UCSD-AML1 (cell line): Measurements from ENCODE around the gene ZNF691.
"Not testable (repeated sequence)": the region's sequence is repeated elsewhere in the genome, so short reads cannot be mapped to it uniquely, and the experiment has no call there.

Experiments used
- DNase-seq: peaks from one replicate; lab custom pipeline; 2025; ENCODE audit not compliant: unreplicated experiment; lab: John Stamatoyannopoulos, UW

Gene ZNF691, protein sequence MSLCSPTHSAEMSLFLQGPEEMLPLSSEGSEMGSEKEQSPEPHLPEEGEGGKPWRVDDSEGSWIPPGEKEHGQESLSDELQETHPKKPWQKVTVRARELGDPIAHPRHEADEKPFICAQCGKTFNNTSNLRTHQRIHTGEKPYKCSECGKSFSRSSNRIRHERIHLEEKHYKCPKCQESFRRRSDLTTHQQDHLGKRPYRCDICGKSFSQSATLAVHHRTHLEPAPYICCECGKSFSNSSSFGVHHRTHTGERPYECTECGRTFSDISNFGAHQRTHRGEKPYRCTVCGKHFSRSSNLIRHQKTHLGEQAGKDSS

DNA sequence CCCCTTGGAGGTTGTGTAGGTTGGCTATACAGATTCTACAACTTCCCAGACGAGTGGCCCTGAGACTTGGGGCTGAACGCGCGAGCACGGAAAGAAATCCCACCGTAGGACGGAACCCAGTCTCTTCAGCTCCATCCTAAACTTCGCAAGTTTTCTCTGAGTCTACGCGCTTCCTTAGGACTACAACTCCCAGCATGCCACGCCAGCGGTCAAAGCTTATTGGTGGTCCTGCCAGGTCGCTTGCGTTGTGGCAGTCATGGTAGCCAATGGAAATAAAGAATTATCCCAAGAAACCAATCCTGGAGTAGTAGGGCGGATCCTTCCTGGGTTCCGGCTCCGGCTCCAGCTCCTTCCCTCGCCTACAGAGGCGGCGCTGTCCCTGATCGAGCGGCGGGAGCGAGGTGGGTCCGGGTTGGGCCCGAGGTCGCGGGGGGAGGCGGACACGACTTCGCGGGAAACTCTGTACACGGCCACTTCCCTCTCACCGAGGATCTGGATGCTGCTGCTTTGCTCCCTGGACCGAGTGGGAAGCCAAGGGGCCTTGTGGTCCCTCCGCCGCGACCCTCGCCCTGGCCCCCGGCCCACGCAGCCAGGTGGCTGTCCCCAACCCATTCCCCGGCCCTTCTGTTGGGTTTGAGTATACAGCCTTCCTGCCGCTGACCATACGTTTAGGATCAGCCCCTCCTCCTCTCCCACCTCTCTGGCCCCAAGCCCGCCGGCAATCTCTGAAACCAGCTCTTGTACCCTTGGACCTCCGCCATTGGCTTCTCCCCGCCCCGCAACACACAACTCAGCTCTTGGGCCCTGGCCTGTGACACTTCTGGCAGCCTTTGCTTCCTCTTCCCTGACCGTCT, at the start of gene ZNF691:
ZNF691 (plus strand) TSS at position 357 of the 854 bp plus-strand sequence. CDS start 3,046 bp downstream, outside the sequence.
- peak; percentile 90 for DNase-seq

DNA sequence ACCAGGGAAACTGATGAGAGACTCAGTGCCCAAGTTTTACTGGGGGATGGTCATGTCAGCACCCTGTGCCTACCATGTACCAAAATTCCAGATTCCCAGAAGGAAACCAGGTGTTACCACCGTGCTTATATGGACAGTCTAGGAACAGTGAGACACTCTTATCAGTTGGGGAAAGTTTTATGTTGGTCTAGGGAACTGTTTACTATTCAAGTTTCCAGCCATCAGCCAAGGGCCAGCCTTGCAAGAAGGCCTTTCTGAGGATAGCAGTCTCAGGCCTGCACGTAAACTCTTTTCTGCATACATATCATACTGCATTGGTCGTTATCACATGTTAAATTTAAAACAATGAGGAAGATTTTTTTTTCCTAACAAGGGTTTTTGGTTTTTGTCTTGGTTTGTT, 49.0 kb upstream of the ZNF691 start:
- no peak for DNase-seq

DNA sequence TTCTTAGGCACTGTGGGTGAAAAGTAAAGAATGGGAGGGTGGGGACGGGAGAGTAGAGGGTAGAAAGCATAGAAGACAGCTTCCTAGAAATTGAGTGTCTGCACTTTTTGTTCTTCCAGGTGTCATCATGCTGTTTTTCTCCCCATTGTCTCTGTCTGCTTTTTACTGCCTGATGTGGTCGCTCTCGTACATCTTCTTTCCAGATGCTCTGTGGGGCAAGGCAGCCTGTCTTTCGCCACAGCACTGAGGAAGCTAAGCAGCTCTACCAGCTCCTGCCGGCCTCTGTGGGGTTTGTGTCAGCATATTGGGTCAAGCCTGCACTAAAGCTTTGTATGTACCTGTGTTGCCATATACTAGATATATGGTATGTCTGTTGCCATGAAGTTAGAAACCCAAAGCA, 48.4 kb upstream of the ZNF691 start:
- no peak for DNase-seq

DNA sequence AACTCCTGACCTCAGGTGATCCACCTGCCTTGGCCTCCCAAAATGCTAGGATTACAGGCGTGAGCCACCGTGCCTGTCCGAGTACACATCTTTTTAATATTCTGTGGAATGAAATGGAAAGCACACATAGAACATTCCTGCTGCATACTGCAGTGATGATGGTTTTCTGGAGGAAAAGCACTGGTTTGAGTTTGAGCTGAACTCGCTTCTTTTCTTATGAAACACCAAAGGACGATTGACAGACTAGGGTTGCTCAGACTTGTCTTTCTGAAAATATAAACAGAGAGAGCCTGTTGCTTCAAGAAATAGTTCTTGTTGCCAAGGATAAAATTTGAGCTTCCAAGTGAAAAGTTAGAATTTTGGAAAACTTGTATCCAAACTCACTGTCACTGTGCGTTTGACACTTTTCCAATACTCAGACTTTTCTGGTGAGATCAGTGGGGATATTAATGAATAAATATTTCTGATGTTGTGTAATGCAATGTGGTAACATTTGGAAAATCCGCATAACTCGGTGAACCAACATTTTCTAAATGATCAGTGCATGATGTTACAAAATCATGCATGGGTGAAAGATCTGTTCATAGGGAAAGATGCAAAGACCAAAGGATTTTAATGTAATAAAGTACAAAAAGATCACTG, 44.5 kb upstream of the ZNF691 start:
- no peak for DNase-seq

DNA sequence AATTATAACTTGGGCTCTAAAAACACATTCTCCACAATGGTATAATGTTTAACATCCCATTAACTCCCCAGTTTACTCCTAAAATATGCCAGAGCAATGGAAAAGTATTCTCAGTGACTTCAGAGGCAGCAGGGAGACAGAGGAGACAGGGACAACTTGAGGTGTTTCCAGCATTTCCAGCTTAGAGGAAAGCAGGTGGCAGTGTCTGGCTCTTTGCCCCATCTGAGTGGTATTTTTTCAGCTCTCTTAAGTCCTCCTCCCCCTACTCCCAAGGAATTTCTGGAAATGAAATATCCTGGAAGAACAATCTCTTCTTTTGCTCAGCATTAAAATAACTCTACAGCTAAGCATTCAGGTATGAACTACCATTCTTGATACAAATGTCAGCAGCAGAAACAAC, 40.2 kb upstream of the ZNF691 start:
- no peak for DNase-seq

DNA sequence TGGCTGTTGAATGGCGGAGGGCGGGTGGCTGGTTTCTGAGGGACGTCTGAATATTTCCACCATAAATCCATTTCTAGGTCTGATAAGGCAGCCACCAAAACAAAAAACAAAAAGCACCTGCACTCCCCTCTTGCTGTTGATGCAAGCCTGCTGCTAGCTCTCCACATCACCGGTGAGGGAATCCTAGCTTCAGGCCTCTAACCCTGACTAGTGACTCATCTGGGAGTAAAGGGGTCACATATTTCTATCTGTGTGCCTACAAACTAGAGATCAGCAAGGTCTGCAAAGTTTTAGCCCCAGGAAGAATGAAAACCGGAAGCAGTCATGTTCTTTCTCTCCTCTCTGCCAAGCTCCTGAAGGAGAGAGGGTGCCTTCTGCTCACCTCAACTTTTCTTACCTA, 39.8 kb upstream of the ZNF691 start:
- no peak for DNase-seq

DNA sequence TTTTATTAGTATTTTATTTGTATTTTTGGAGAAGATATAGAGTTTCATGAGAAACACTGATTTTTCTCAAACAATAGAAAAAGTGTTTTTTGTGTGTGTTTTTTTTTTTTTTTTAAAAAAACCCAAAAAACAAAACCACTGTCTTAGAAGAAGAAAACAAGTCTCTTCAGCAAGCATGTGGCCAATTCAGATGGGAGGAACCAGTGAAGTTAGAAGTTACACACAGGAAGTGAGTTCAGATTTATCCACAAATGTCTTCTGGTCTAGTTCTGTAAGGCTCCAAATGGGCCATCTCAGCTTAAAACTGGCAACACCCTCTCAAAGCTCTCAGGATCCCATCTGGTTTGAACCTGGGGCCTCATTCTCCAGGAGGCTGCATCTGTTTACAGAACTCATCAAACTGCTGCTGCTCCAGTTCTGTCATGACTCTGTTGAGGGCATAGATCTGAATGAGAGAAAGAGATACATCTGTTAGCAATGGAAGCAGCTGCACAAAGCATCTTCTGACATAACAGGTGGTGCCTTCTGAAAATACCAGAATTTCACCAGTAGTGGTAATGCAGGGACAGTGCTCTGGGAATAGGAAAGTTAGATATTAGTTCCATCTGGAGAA, 39.3 kb upstream of the ZNF691 start:
- no peak for DNase-seq

DNA sequence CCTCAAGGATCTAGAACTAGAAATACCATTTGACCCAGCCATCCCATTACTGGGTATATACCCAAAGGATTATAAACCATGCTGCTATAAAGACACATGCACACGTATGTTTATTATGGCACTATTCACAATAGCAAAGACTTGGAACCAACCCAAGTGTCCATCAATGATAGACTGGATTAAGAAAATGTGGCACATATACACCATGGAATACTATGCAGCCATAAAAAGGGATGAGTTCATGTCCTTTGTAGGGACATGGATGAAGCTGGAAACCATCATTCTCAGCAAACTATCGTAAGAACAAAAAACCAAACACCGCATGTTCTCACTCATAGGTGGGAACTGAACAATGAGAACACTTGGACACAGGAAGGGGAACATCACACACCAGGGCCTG, 31.6 kb upstream of the ZNF691 start:
- DNase-seq = not testable (repeated sequence)

DNA sequence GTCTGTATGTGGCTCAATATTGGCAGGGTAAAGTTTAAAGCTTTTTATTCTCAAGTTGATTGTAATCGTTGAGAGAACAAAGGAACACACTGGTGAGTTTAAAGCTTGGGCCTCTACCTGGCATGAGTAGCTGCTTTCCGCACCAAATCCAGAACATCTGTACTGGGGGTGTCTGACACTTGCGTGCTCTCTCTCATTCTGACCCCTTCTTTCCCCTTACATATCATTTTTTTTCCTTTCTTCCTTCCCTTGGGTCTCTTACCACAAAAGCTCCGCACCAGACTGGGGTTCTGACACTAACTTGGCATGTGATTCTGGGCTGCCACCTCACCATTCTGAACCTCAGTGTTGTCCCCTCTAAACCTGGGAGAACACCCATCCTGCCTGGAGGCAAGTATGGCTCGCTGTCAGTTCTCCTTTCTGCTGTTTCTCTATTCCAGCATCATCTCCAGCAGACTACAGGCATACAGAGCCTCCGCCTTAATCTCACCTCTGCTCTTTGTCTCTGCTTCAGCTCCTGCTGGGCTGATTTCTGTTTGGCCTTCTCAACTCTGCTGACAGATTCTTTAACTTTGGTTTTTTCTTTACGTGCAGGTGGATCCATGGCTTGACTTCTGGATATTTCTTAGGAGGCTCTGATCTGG, 30.4 kb upstream of the ZNF691 start:
- no peak for DNase-seq

DNA sequence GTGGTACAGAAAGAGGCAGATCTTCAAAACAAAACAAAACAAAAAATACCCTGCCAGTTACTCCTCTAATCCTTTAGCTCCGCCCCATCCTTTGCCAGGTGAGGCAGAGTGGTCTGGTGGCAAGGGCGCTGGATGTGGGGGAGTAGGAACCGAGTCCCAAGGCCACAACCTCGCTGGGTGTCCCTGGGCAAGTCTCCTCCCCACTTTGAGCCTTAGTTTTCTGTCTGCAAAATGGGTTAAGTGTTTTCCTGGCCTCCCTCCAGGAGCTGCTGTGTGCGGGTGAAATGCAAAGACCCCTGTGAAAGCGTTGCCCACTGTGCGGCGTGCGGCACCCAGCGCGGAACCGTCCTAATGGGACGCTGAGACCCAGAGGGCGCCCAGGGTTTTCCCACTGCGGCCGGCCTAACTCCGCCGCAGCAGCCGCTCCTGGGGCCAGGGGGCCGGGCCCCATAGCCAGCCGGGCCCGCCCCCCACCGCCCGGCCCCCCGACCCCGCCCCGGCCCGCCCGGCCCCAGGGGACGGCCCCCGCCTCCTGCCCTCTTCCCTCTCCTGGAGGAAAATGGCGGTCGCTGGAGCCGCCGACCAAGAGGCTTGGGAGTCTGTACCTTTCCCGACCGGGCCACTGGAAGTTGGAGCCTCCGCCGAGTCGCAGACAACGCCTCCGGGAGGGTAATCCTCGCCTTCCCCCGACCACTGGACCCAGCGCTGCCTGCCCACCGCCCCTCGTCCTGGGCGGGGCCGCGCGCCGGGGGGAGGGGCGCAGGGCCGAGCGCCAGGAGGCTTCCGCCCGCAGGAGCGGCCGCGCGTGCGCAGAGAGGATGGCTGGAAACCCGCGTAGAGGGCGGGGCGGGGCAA, 29.6 kb upstream of the ZNF691 start, which contains the start of the genes ERMAP and SVBP:
ERMAP (plus strand) TSS at position 538 of the 855 bp plus-strand sequence. CDS start 13,327 bp downstream, outside the sequence.
SVBP (minus strand) TSS at position 813 of the 855 bp plus-strand sequence. CDS start 853 bp downstream, outside the sequence.
- peak; percentile 94 for DNase-seq

DNA sequence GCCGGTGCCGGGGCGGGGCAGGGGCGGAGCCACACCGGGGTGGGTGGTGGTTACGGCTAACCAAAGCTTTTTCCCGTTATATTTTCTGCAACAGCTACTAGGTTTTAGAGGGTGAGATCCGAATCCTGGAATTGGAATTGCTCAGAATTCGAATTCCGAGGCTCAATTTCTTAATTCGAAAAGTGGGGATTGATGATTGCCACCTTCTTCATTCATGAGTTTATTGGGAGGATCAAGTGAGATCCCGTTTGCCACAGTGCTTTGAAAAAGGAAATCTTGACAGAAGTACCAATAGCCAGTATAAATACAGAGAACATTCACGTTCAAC, 29.0 kb upstream of the ZNF691 start:
- DNase-seq = no peak

DNA sequence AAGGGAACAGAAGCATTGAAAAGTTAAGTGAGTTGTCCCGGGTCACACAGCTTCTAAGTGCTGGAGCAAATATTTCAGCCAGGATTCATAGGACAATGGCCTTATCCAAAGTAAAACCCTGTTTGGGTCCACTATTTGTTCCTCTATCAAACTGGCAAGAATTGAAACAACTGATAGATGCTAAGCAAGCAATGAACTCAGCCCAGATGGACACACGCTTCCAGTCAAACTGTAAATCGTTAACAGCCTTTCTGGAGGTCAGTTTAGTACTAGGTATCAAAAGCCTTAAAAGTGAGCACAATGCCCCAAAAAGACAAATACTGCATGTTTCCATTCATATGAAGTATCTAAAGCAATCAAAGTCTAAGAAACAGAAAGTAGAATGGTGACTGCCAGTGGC, 28.4 kb upstream of the ZNF691 start:
- DNase-seq = no peak

DNA sequence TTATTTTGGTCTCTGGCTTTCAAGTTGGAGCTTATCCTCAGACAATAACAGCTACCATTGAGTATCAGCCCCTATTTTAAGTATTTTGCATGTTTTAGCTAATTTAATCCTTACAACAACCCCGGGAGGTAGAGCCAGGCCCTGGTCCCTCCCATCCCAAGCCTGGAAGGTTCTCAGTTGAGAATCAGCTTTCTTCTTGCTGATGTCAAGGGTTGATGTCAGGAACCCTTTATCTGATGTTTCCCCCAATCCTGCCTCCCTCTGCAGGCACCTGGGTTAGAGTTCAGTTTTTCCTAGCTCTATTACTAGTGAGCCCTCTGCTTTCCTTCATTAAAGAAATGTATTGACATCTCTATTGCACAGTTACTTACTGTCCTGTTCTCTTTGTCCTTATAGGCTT, 25.6 kb upstream of the ZNF691 start:
- DNase-seq = no peak

DNA sequence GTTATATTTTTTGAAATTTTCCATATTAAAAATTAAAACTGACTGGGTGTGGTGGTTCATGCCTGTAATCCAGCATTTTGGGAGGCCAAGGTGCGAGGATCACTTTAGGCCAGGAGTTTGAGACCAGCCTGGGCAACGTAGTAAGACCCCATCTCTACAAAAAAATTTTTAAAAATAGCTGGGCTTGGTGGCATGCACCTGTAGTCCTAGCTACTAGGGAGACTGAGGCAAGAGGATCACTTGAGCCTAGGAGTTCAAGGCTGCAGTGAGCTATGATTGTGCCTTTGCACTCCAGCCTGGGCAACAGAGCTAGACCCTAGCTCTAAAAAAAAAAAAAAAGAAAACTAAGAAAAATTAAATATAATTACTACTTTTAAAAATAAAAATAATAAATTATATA, 24.7 kb upstream of the ZNF691 start:
- DNase-seq = no peak

DNA sequence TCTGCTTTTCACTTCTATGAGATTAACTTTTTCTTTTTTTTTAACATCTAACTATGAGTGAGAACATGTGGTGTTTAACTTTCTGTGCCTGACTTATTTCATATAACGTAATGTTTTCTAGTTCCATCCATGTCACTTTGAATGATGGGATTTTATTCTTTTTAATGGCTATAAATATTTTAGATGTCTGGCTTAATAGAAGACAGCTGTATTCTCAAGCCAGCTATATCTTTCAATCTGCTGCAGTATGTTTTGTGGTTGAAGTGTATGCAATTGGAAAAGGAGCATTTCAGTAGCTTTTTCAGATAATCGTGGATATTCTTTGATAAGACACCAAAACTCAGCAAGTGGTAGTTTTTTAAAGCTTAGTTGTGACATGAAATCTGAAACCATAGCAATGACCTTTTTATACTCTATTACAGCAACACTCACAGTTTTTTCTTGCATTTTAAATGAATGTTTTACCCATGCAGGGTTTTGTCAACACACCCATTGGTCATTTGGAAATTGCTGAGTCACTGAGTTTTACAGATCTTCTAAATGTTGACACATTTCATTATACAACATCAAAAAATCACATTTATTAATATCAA, 23.5 kb upstream of the ZNF691 start:
- DNase-seq = no peak

DNA sequence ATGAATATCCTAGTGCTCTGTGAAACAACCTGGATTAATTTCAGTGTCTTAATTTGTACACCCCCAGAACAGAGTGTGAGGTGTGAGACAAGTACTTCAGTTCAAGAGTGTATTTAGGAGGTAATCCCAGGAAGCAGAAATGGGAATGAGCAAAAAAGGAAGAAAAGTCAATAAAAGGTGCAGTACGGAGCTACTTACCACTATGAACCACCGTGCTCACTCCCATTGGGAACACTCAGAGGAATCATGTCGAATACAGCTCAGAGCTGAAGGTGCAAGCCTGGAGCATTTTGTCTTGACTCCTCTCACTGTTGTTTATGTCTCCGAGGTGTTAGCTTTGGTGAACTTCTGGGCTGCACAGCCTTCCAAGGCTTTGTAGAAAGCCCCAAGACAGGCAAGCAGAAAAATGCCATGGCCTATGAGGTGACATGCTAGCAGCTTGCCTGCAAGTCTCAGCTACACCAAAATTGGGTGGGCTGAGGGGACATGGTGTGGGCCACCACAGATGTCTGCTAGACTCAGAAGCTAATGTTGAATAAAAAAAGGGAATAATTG, 21.9 kb upstream of the ZNF691 start:
- no peak for DNase-seq

DNA sequence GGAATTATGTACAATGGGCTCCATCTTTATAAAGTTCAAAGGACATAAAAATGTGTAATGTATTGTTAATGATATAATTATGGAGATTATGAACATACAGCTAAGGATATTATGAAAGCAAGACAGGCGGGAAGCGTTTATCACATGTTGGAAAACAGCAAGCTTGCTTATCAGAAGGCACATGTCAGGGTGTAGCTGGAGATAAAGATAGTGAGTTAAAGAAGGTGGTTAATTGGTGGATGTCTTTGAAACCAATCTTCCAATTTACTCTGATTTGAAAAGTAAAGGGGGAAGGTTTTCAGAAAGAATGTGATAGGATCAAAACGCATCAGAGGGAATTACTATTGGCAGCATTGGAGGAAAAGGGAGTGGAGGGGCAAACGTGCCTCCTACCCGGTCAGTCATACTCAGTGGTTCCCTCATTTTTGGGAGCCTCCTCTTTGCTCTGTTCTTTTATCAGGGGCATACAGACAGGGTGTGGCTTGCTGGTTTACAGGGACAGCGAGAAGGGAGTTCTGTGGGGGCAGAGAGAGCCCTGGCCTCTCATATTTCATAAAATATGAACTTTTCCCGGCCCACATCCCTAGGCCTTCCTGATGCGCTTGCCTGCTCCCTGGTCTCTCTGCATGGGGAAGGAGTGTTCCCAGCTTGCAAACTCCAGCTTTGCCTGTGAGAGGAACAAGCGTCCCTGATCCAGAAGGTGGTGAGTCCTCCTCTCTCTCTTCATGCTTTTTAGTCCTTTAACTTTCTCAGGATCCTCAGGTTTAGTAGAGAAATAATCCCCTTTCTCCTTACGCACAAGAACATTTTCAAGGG, 21.2 kb upstream of the ZNF691 start:
- no peak for DNase-seq

DNA sequence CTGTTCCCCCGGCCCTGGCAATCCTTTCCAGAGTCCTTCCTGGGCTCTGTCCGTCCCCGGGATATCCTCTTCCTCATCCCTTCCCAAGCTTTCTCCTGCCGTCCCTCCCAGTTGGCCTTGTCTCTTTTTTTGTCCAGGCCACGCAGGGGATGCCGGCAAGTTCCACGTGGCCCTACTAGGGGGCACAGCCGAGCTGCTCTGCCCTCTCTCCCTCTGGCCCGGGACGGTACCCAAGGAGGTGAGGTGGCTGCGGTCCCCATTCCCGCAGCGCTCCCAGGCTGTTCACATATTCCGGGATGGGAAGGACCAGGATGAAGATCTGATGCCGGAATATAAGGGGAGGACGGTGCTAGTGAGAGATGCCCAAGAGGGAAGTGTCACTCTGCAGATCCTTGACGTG, 15.8 kb upstream of the ZNF691 start:
- DNase-seq = no peak
